K562 (cell line): Measurements from ENCODE around the gene TBX1. TPM values are rescaled to one million over a fixed set of nuclear protein-coding genes. Genes with fewer than 3 reads are reported as not detected.

ENCODE experiments used
- ERF ChIP-seq: fragments of 450-650 bp; formaldehyde crosslinking; IDR thresholded peaks from 2 replicates; pipeline ENCODE4 v1.4.0; 2020; ENCODE audit warnings: mild to moderate bottlenecking, mixed read lengths
- RUNX1 ChIP-seq: sonication (generic); IDR thresholded peaks from 2 replicates; pipeline ENCODE4 v1.6.1; 2016; ENCODE audit warnings: antibody characterized with exemption, low read depth
- SIN3A ChIP-seq, 2 experiments: fragments of 150-350 bp in 1 of 2; IDR thresholded peaks; 2 replicates each; pipeline ENCODE4 v1.6.1; 2011 to 2016; ENCODE audit warnings: borderline replicate concordance in 2 of 2, low read depth in 2 of 2, low read length in 2 of 2, mild to moderate bottlenecking in 2 of 2, moderate library complexity in 2 of 2; ENCODE audit not compliant: control insufficient read depth in 1 of 2
- ZNF133 ChIP-seq: fragments of 250-450 bp; sonication (Bioruptor Pico); IDR thresholded peaks from 2 replicates; pipeline ENCODE4 v1.4.0; 2020; ENCODE audit warnings: mild to moderate bottlenecking
- polyA plus RNA-seq, 8 experiments: library from polyadenylated mRNA; depleted of rRNA in 4 of 8; stranded (reverse) in 5 of 8; unstranded in 3 of 8; fragments of >200 nt; fragmentation: Nextera tagmentation in 2 of 8; fragmentation: Illumina TruSeq in 1 of 8; extraction: Ambion mirVana in 2 of 8; extraction: Trizol in 1 of 8; gene quantifications; 2 replicates each; pipeline versions ENCODE4 v1.2.1 to v1.2.3, GENCODE V29; 2011 to 2014; ENCODE audit warnings: inconsistent platforms in 1 of 8, missing spikeins in 1 of 8
- total RNA-seq, 7 experiments: library from RNA; depleted of rRNA in 6 of 7; stranded (reverse); fragments of >200 nt in 6 of 7; fragmentation: Illumina TruSeq in 2 of 7; extraction: Trizol in 2 of 7; gene quantifications; 2 replicates each; pipeline versions ENCODE4 v1.2.1 to v1.2.3, GENCODE V29; 2011 to 2021; ENCODE audit warnings: low replicate concordance in 1 of 7
- TF ChIP-seq, protein P1 (sequence below): fragments of 250-450 bp; sonication (Bioruptor Pico); IDR thresholded peaks from 2 replicates; pipeline ENCODE4 v1.4.0; 2020; ENCODE audit warnings: mild to moderate bottlenecking, moderate library complexity, borderline replicate concordance
- TF ChIP-seq, protein P2 (sequence below), 2 experiments: fragments of 450-650 bp; formaldehyde crosslinking in 1 of 2; IDR thresholded peaks; 2 replicates each; pipeline versions ENCODE4 v1.4.0 to v1.6.1; 2014 to 2020; ENCODE audit warnings: mild to moderate bottlenecking in 2 of 2, borderline replicate concordance in 1 of 2, low read depth in 1 of 2
- TF ChIP-seq, protein P3 (sequence below): fragments of 150-350 bp; IDR thresholded peaks from 2 replicates; pipeline ENCODE4 v1.6.1; 2014; ENCODE audit warnings: low read depth, mild to moderate bottlenecking, low read length, borderline replicate concordance
- TF ChIP-seq, protein P4 (sequence below): fragments of 450-650 bp; IDR thresholded peaks from 2 replicates; pipeline ENCODE4 v1.6.1; 2018; ENCODE audit warnings: mild to moderate bottlenecking, low read depth; ENCODE audit not compliant: partially characterized antibody

TBX1 gene
- total and polyA plus RNA-seq, 9 of the 15 experiments (the other 6 are each of a cell fraction or from before 2014, with no cell fraction given), result 0.07 to 35.0 (median 3.9) TPM

DNA sequence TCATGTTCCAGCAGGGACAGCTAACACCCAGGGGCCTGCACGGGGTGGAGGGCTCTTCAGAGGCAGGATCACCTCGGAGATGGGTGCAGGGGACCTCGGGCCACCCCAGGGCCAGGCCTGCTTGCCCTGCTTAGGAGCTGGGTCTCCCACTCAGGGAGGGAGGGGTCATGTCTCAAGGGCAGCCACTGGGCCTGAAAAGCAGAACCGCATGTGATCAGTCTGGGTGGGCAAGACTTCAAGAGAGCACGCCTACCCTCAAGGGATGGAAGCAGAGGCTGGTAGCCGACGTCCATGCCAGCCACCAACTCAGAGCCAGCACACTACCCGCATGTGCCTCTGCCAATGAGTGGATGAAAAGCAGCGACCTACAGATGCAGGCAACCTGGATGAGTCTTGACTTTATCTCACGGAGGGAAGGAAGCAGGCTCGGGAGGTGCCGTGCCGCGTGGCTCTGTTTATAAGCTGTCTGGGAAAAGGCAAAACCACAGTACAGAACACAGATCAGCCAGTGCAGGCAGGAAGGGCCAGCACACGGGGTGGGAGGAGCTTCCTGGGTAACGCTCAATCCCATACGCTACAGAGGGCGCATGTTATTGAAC is 16.0 kb downstream of the TBX1 start (continued):
- TF ChIP-seq, protein P1, sequence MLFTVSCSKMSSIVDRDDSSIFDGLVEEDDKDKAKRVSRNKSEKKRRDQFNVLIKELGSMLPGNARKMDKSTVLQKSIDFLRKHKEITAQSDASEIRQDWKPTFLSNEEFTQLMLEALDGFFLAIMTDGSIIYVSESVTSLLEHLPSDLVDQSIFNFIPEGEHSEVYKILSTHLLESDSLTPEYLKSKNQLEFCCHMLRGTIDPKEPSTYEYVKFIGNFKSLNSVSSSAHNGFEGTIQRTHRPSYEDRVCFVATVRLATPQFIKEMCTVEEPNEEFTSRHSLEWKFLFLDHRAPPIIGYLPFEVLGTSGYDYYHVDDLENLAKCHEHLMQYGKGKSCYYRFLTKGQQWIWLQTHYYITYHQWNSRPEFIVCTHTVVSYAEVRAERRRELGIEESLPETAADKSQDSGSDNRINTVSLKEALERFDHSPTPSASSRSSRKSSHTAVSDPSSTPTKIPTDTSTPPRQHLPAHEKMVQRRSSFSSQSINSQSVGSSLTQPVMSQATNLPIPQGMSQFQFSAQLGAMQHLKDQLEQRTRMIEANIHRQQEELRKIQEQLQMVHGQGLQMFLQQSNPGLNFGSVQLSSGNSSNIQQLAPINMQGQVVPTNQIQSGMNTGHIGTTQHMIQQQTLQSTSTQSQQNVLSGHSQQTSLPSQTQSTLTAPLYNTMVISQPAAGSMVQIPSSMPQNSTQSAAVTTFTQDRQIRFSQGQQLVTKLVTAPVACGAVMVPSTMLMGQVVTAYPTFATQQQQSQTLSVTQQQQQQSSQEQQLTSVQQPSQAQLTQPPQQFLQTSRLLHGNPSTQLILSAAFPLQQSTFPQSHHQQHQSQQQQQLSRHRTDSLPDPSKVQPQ (CRISPR knock-in tag), result 0 out of 2 replicates have a peak, but pooled peaks have one; percentile 68
- TF ChIP-seq, protein P2, sequence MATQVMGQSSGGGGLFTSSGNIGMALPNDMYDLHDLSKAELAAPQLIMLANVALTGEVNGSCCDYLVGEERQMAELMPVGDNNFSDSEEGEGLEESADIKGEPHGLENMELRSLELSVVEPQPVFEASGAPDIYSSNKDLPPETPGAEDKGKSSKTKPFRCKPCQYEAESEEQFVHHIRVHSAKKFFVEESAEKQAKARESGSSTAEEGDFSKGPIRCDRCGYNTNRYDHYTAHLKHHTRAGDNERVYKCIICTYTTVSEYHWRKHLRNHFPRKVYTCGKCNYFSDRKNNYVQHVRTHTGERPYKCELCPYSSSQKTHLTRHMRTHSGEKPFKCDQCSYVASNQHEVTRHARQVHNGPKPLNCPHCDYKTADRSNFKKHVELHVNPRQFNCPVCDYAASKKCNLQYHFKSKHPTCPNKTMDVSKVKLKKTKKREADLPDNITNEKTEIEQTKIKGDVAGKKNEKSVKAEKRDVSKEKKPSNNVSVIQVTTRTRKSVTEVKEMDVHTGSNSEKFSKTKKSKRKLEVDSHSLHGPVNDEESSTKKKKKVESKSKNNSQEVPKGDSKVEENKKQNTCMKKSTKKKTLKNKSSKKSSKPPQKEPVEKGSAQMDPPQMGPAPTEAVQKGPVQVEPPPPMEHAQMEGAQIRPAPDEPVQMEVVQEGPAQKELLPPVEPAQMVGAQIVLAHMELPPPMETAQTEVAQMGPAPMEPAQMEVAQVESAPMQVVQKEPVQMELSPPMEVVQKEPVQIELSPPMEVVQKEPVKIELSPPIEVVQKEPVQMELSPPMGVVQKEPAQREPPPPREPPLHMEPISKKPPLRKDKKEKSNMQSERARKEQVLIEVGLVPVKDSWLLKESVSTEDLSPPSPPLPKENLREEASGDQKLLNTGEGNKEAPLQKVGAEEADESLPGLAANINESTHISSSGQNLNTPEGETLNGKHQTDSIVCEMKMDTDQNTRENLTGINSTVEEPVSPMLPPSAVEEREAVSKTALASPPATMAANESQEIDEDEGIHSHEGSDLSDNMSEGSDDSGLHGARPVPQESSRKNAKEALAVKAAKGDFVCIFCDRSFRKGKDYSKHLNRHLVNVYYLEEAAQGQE (IDR thresholded peaks at IDR 0.05; ENCODE audit: borderline replicate concordance), result no peak
- TF ChIP-seq, protein P2 (CRISPR knock-in tag; IDR thresholded peaks at IDR 0.05; ENCODE audit: low read depth), result 0 out of 2 replicates have a peak, but pooled peaks have one; percentile 53
- no peak for TF ChIP-seq RUNX1
- TF ChIP-seq, protein P3, sequence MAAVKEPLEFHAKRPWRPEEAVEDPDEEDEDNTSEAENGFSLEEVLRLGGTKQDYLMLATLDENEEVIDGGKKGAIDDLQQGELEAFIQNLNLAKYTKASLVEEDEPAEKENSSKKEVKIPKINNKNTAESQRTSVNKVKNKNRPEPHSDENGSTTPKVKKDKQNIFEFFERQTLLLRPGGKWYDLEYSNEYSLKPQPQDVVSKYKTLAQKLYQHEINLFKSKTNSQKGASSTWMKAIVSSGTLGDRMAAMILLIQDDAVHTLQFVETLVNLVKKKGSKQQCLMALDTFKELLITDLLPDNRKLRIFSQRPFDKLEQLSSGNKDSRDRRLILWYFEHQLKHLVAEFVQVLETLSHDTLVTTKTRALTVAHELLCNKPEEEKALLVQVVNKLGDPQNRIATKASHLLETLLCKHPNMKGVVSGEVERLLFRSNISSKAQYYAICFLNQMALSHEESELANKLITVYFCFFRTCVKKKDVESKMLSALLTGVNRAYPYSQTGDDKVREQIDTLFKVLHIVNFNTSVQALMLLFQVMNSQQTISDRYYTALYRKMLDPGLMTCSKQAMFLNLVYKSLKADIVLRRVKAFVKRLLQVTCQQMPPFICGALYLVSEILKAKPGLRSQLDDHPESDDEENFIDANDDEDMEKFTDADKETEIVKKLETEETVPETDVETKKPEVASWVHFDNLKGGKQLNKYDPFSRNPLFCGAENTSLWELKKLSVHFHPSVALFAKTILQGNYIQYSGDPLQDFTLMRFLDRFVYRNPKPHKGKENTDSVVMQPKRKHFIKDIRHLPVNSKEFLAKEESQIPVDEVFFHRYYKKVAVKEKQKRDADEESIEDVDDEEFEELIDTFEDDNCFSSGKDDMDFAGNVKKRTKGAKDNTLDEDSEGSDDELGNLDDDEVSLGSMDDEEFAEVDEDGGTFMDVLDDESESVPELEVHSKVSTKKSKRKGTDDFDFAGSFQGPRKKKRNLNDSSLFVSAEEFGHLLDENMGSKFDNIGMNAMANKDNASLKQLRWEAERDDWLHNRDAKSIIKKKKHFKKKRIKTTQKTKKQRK, result no peak
- TF ChIP-seq ZNF133 (CRISPR knock-in tag), result peak; percentile 67; the same call in 1 of the 2 replicates
- TF ChIP-seq, protein P4, sequence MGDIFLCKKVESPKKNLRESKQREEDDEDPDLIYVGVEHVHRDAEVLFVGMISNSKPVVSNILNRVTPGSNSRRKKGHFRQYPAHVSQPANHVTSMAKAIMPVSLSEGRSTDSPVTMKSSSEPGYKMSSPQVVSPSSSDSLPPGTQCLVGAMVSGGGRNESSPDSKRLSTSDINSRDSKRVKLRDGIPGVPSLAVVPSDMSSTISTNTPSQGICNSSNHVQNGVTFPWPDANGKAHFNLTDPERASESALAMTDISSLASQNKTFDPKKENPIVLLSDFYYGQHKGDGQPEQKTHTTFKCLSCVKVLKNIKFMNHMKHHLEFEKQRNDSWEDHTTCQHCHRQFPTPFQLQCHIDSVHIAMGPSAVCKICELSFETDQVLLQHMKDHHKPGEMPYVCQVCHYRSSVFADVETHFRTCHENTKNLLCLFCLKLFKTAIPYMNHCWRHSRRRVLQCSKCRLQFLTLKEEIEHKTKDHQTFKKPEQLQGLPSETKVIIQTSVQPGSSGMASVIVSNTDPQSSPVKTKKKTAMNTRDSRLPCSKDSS, result no peak
- peak; percentile 85; the same call in 1 of the 2 replicates for TF ChIP-seq ERF (CRISPR knock-in tag)
- peak; percentile 29 to 55; a peak in 2 of 4 replicates for TF ChIP-seq SIN3A (IDR thresholded peaks at IDR 0.05; ENCODE audit: borderline replicate concordance in 2 of 2, control insufficient read depth in 1 of 2, low read depth in 2 of 2, low read length in 2 of 2)
